ENCODE data around the gene HPS1. TPM values are rescaled to one million over a fixed set of nuclear protein-coding genes. Genes with fewer than 3 reads are reported as not detected.

The HPS1 gene
- total RNA-seq, 1 experiment from 2014 or later: 47.4 TPM

DNA sequence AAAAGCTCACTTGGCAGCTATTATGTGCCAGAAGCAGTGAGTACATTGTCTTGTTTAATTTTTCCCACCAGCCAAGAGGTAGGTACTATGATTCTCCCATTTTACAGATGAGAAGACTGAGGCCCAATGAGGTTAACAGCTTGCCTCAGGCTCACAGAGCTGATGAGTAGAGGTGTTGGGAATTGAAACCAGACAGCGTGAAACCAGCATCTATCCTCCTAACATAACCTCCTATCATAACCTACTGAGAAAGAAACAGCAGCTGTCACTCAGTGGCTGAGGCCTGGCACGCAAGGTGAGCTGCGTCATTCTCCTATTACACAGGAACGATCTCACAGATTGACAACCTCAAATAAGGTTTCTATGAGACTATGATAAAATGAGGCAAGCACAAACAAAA, 37.9 kb downstream of the HPS1 start:
- Histone ChIP-seq H2BK15ac (ENCODE audit: low read depth, low read length) (no peak overlapping the region), H2BK5ac (ENCODE audit: insufficient read length, low read length) (no peak overlapping the region), H3K23ac (ENCODE audit: insufficient read length, low read depth, low read length) (no peak overlapping the region), H3T11ph (ENCODE audit: low read length) (no peak overlapping the region), H2AK5ac (ENCODE audit: insufficient read length, low read length) (no peak overlapping the region), H3K27ac (ENCODE audit: insufficient read length, low read depth, low read length) (no peak overlapping the region), H3K4me2 (ENCODE audit: insufficient read depth, insufficient read length, low read length) (no peak overlapping the region), H4K8ac (replicated peaks; ENCODE audit: insufficient read length, low read depth, low read length) (no peak overlapping the region), H3K18ac (ENCODE audit: insufficient read length, low read depth, low read length) (no peak overlapping the region), H3K79me1 (ENCODE audit: insufficient read depth, low read depth, low read length, poor library complexity, severe bottlenecking) (no peaks in the 10 kb centered on the region), H4K5ac (ENCODE audit: insufficient read length, low read depth, low read length) (no peak overlapping the region), H3K4me1 (ENCODE audit: insufficient read depth, low read length) (no peaks in the 10 kb centered on the region), H3K27me3 (ENCODE audit: insufficient read depth, low read length) (no peaks in the 10 kb centered on the region), H2BK20ac (ENCODE audit: low read depth, low read length, poor library complexity, severe bottlenecking) (no peak overlapping the region), H3K4ac (ENCODE audit: low read depth, low read length) (no peak overlapping the region), H2BK120ac (ENCODE audit: low read depth, low read length, poor library complexity, severe bottlenecking) (no peak overlapping the region), H3K56ac (ENCODE audit: insufficient read length, low read depth, low read length) (no peak overlapping the region), H2BK12ac (ENCODE audit: insufficient read length, low read depth, low read length) (no peak overlapping the region), H3K14ac (ENCODE audit: insufficient read depth, low read length) (no peak overlapping the region), H3K9ac (ENCODE audit: extremely low read depth, insufficient read length, low read length) (no peak overlapping the region), H2AFZ (ENCODE audit: low read length) (no peak overlapping the region), H3K79me2 (ENCODE audit: insufficient read depth, low read length) (no peaks in the 10 kb centered on the region), H3K23me2 (ENCODE audit: insufficient read length, low read depth, low read length, poor library complexity, severe bottlenecking) (no peaks in the 10 kb centered on the region), H3K9me3 (ENCODE audit: control insufficient read depth, low read depth, low read length) (no peaks in the 10 kb centered on the region), H4K91ac (ENCODE audit: insufficient read length, low read depth, low read length) (no peak overlapping the region), H4K20me1 (ENCODE audit: control insufficient read depth, insufficient read depth, insufficient read length) (no peaks in the 10 kb centered on the region)
- Mint-ChIP-seq H3K27me3 (ENCODE audit: low read depth) (no peaks in the 10 kb centered on the region; the same call in 1 of the 2 replicates), H3K9me3 (no peaks in the 10 kb centered on the region), H3K36me3 (ENCODE audit: insufficient read depth in 1 of 3, low read depth in 3 of 3) (no peaks in the 10 kb centered on the region), H3K4me1 (peaks cover 0 to 4% of the 10 kb centered on the region in 2 experiments; a peak in 1 of 4 replicates), H3K27ac (no peak overlapping the region), H3K4me3 (no peak overlapping the region)
- DNase-seq: no peak
- WGBS (ENCODE audit: extremely low coverage, insufficient read length, low lambda C conversion rate): no CpG with 5 or more reads among the region's 4 CpGs
- TF ChIP-seq, protein P1, sequence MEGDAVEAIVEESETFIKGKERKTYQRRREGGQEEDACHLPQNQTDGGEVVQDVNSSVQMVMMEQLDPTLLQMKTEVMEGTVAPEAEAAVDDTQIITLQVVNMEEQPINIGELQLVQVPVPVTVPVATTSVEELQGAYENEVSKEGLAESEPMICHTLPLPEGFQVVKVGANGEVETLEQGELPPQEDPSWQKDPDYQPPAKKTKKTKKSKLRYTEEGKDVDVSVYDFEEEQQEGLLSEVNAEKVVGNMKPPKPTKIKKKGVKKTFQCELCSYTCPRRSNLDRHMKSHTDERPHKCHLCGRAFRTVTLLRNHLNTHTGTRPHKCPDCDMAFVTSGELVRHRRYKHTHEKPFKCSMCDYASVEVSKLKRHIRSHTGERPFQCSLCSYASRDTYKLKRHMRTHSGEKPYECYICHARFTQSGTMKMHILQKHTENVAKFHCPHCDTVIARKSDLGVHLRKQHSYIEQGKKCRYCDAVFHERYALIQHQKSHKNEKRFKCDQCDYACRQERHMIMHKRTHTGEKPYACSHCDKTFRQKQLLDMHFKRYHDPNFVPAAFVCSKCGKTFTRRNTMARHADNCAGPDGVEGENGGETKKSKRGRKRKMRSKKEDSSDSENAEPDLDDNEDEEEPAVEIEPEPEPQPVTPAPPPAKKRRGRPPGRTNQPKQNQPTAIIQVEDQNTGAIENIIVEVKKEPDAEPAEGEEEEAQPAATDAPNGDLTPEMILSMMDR (conservative IDR thresholded peaks at IDR 0.05): no peak
